GM21619 (cell line): Measurements from ENCODE around the gene OR4D11.
"Not testable (repeated sequence)": the region's sequence is repeated elsewhere in the genome, so short reads cannot be mapped to it uniquely, and the experiment has no call there.

Source experiments
- ATAC-seq: cut with Tn5 transposase; IDR thresholded peaks from one replicate; pipeline ENCODE4 v1.9.1; 2021; ENCODE audit not compliant: unreplicated experiment

The OR4D11 gene

DNA sequence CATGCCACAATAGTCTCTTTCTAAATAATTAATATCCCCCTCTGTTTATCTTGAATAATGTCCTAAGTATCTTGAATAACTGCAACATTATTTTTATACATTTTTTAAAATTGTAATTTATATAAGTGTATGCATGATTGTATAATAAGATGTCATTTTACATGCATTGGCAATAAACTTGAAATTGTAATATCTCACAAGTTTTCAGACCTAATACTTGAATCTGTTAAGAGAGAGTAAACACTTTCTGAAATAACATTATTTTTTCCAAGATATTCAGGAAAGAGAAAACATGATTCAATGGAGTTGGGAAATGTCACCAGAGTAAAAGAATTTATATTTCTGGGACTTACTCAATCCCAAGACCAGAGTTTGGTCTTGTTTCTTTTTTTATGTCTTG is at the start of gene OR4D11:
OR4D11 (plus strand) TSS at position 301 of the 400 bp plus-strand sequence; CDS start at position 301, 0 bp downstream.
- no peak for ATAC-seq

DNA sequence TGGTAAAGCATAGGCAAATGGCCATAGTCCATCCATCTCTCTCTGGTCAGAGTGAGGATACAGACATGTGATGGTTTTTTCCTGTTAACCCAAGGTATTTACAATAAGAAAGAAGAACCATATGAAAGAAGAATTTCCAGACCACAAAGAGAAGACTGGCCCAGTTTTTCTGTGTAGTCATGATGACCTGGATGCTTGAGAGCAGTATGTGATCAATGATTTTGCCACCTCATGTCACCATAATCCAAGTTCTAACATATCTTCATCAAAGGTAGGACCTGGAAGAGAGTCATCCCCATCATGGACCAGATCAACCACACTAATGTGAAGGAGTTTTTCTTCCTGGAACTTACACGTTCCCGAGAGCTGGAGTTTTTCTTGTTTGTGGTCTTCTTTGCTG is 46.7 kb upstream of the OR4D11 start, which contains the start of gene OR4D6:
OR4D6 (plus strand) TSS at position 301 of the 400 bp plus-strand sequence; CDS start at position 301, 0 bp downstream.
- no peak for ATAC-seq

GRCh38 chr11:59459916-59460315 is 43.5 kb upstream of the OR4D11 start:
- no peak for ATAC-seq

DNA sequence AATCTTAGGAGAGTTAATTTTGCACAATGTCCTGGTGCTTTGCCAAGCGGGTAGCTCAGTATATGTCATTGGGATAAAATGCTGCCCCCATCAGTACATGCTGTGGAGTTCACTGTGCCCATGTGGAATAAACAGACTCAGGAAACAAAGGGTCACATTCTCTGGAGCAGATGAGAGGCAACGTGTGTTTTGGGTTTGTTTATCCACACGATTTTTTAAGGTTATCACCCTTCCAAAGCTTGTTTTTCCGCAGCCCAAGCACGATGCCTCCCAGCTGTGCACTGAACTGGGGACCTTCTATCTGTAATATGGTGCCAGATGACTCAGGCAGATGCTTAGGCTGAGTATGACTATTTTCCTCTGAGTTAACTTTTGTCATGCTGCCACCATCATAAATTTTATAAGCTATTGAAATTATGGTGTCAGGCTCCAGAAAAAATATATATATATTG is 40.2 kb upstream of the OR4D11 start:
- no peak for ATAC-seq

- no peak for ATAC-seq
These were observed 30.4 kb upstream of the OR4D11 start, which contains the start of gene OR4D10 for GRCh38 chr11:59473015-59473414. Gene OR4D10 (plus strand): TSS chr11:59473315. CDS start chr11:59477430, 4,115 bp downstream.

- ATAC-seq = no peak
These were observed 28.2 kb upstream of the OR4D11 start for GRCh38 chr11:59475176-59475575.

DNA sequence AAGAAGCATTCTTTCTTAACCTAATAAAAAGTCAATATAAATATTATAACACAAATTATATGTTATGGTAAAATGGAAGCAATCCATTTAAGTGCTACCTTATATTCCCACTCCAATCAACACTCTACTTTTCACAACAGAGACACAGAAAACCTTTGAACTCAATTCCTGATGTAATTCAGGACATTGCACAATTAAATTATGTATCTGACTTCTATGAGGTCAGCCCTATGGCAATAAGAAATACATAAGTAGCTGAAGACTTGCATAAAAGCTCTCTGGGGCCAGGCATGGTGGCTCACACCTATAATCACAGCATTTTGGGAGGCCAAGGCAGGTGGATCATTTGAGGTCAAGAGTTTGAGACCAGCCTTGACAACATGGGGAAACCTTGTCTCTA is 23.5 kb upstream of the OR4D11 start:
- no peak for ATAC-seq

- ATAC-seq = no peak
These were observed 23.0 kb upstream of the OR4D11 start for GRCh38 chr11:59480359-59480758.

DNA sequence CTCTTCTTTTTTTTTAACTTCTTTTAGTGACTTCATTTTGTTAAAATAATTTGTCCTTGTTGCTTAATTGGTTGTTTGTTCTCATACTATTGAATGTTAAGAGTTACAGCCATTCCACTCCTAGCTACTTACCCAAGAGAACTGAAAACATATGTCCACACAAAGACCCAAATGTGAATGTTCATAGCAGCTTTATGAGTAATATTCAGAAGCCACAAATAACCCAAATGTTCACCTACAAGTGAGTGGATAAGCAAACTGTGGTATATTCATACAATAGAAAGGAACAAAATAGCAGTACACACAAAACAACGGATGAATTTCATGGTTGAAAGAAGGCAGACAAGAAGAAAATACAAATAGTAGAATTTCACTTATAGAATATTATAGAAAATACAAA is 1.4 kb upstream of the OR4D11 start:
- ATAC-seq = no peak

GRCh38 chr11:59510941-59511589 is 7.7 kb downstream of the OR4D11 start, which contains the start of gene OR4D9:
Gene OR4D9 (plus strand): TSS chr11:59511539. CDS start chr11:59514913, 3,374 bp downstream.
- ATAC-seq = no peak

DNA sequence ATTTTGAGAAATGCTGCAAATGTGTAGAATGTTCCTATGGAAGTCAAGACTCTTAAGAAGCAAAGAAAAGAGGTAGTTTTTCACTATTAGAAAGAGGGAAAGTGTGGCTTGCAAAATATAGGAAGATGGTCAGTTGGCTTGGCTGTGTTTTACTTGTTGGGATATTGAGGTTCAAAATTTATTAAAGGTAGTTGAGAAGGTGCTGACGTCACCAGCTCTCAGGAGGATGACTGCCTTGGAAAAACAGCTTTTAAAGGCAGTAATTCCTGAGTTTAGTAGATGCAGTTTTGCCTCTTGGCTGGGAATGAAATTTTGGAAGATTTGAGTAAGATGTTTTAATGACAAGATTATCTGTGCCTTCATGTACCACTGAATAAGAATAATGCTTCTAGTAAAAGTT is 8.3 kb downstream of the OR4D11 start:
- ATAC-seq = no peak

- not testable (repeated sequence) for ATAC-seq
These were observed 16.8 kb downstream of the OR4D11 start for GRCh38 chr11:59520139-59520538.

DNA sequence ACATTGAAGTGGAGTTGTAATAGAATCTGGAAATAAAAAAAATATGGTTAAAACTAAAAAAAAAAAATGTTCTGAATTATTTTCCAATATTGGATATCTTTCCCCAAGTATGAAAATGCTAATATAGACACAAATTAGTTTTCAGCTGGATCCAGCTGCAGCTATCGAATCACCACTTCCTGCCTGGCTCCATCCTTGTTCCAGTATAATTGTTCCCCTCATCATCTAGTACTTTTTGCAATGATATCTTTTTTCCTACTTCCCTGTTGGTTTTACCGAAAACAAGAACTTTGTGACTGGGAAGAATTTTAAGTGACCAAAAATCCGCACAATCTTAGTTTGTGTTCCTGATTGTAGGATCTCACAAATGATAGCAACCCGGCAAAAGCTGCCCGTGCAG is 17.4 kb downstream of the OR4D11 start:
- no peak for ATAC-seq

DNA sequence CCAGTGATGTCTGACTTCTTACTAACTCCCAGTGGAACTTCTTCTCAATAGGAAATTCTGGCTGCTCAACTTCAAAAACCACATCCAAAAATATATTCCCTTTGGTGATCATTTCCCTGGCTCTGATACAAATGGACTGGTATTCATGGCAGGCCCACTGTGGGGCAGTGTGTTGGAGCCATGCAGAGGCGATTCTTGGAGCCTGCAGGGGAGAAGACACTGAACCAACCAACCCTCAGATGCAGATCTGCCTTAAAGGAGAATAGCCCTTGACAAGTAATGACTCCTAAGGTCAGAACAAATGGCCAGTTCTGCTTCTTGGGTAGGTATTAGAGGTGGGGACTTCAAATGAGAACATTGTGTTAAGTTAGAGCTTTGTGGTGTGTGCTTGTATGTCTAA is 20.2 kb downstream of the OR4D11 start:
- no peak for ATAC-seq

- ATAC-seq = no peak
These were observed 25.3 kb downstream of the OR4D11 start for GRCh38 chr11:59528711-59529110.

- ATAC-seq = no peak
These were observed 29.2 kb downstream of the OR4D11 start for GRCh38 chr11:59532620-59533019.

DNA sequence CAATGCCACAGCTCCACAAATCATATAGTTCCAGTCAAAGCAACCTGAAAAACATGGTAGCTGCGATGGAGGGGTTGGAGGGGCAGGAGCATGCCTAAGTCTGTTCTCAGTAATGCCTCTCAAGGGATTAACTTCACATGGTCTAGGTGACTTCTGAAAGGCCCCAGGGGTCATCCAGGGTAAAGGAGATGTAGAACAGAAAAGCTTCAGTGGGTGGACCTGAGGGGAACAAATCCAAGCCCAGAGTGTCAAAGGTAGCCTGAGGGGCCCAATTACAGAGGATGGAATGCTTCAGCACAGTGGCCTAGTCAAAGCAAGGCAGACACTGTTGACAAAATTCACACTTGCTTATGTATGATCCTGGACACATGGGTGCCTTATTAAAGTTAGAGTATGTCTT is 31.3 kb downstream of the OR4D11 start:
- no peak for ATAC-seq

- no peak for ATAC-seq
These were observed 38.9 kb downstream of the OR4D11 start for GRCh38 chr11:59542142-59542810.

- ATAC-seq = not testable (repeated sequence)
These were observed 40.3 kb downstream of the OR4D11 start for GRCh38 chr11:59543713-59544112.

- ATAC-seq = no peak
These were observed 41.4 kb downstream of the OR4D11 start for GRCh38 chr11:59544869-59545178.

- ATAC-seq = no peak
These were observed 42.0 kb downstream of the OR4D11 start for GRCh38 chr11:59545179-59546020.
